Tibial artery (tissue), 4 donors: ENCODE data around the gene ADCK1.

Experiments used
- DNase-seq, 2 donors: peaks; one replicate each; pipeline ENCODE4 v3.0.0-alpha.2; 2019
- H3K27ac ChIP-seq, 2 donors: fragments of 200-600 bp; sonication (generic) in 1 of 2; 1 replicate in 1 of 2; 2 replicates in 1 of 2; pipeline ENCODE4 v1.5.1; 2018 to 2019; ENCODE audit warnings: mild to moderate bottlenecking in 1 of 2
- H3K27me3 ChIP-seq, 2 donors: fragments of 200-600 bp; sonication (generic) in 1 of 2; one replicate each; pipeline versions ENCODE4 v1.5.1 to v1.6.0; 2016 to 2019
- H3K36me3 ChIP-seq, 3 donors: fragments of 200-600 bp; sonication (generic) in 2 of 3; one replicate each; pipeline ENCODE4 v1.5.1; 2016 to 2019; ENCODE audit warnings: mild to moderate bottlenecking in 2 of 3
- H3K4me1 ChIP-seq, 4 donors: fragments of 200-600 bp; sonication (generic) in 2 of 4; 1 replicate in 3 of 4; 2 replicates in 1 of 4; pipeline ENCODE4 v1.5.1; 2016 to 2019
- H3K4me3 ChIP-seq, 2 donors: fragments of 200-600 bp; sonication (generic) in 1 of 2; 1 replicate in 1 of 2; 2 replicates in 1 of 2; pipeline ENCODE4 v1.5.1; 2018 to 2019; ENCODE audit warnings: mild to moderate bottlenecking in 2 of 2
- H3K9me3 ChIP-seq, 3 donors: fragments of 200-600 bp; sonication (generic) in 1 of 3; one replicate each; pipeline ENCODE4 v1.5.1; 2016 to 2019
- intact Hi-C: fragments of 100-400 bp; cut with DNase I; formaldehyde crosslinking; loops from one replicate; pipeline ENCODE4 v1.15.0; 2023; ENCODE audit warnings: low total_unique reads
- TF ChIP-seq, protein P1 (sequence below), 2 experiments: fragments of 200-600 bp in 1 of 2; fragments of 450-650 bp in 1 of 2; IDR thresholded peaks; one replicate each; pipeline ENCODE4 v1.5.1; 2017 to 2019; ENCODE audit warnings: antibody characterized with exemption in 2 of 2, mild to moderate bottlenecking in 1 of 2, moderate library complexity in 1 of 2

Gene ADCK1

DNA sequence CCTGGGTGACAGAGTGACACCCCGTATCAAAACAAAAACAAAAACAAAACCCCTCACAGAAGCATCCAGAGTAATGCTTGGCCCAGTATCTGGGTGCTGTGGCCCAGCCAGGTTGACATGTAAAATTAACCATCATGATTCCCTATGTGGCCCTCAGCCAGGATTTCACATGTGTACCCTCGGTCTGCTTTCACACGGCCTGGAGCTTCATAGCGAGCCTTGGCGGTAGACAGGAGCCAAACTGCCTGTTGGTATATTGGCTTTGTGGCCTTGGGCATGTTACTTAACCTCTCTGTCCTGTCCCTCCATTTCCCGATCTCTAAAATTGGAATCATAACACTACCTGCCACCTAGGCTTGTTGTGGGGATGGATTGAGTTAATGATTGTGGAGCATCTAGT is 65.5 kb downstream of the ADCK1 start:
- intact Hi-C loops = no loop called here
- DNase-seq = no peak
- Histone ChIP-seq H3K9me3 (no peaks in the 10 kb centered on the region), H3K27ac (no peak overlapping the region), H3K4me3 (no peak overlapping the region), H3K36me3 (peaks cover 0 to 6% (median 0%) of the 10 kb centered on the region in 3 donors), H3K4me1 (no peaks in the 10 kb centered on the region), H3K27me3 (no peaks in the 10 kb centered on the region)
- TF ChIP-seq, protein P1, sequence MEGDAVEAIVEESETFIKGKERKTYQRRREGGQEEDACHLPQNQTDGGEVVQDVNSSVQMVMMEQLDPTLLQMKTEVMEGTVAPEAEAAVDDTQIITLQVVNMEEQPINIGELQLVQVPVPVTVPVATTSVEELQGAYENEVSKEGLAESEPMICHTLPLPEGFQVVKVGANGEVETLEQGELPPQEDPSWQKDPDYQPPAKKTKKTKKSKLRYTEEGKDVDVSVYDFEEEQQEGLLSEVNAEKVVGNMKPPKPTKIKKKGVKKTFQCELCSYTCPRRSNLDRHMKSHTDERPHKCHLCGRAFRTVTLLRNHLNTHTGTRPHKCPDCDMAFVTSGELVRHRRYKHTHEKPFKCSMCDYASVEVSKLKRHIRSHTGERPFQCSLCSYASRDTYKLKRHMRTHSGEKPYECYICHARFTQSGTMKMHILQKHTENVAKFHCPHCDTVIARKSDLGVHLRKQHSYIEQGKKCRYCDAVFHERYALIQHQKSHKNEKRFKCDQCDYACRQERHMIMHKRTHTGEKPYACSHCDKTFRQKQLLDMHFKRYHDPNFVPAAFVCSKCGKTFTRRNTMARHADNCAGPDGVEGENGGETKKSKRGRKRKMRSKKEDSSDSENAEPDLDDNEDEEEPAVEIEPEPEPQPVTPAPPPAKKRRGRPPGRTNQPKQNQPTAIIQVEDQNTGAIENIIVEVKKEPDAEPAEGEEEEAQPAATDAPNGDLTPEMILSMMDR (IDR thresholded peaks at IDR 0.05) = no peak

DNA sequence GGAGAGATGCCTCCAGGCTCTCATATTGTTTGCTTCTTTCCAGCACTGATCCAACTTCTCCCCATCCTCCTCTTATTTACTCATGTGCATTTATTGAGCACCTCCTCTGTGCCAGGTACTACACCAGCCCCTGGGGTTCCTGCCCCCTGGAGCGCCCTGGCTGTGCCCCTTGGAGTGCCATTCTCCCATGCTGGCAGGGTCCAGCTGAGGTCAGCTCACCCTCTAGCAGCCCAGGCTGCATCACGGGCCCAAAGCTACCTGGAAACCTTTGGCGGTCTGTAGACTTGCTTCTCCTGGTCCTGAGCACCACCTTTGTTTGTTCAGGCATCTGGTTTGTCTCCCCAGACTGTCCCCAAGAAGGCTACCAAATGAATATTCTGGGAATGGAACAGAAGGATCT is 67.0 kb downstream of the ADCK1 start:
- no peak overlapping the region for H3K27ac ChIP-seq
- no peaks in the 10 kb centered on the region for H3K4me1 ChIP-seq
- H3K27me3 ChIP-seq = no peaks in the 10 kb centered on the region
- TF ChIP-seq, protein P1 (IDR thresholded peaks at IDR 0.05) = no peak
- intact Hi-C loops = no loop called here
- no peaks in the 10 kb centered on the region for H3K9me3 ChIP-seq
- H3K4me3 ChIP-seq = no peak overlapping the region
- H3K36me3 ChIP-seq = peaks cover 0 to 6% (median 0%) of the 10 kb centered on the region in 3 donors
- DNase-seq = no peak

DNA sequence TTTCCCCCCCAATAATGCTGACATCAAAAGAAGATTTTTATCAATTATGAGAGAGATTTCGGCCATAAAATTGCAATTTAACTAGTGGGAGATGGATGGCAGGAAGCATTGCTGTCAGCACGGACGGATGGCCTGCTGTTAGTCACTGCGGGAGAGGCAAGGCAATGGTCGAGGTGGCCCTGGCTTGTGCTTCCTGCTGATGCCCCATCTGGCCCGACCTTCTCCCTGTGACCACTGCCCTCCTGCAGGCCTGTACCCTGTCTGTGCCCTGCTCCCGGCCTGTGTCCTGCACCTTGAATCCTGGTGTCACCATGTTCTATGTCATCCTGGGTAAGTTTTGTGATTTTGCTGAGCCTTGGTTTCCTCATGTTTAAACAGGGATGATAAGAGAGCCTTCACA is 67.6 kb downstream of the ADCK1 start:
- no peak for DNase-seq
- Histone ChIP-seq H3K27me3 (no peaks in the 10 kb centered on the region), H3K36me3 (peaks cover 0 to 6% (median 0%) of the 10 kb centered on the region in 3 donors), H3K27ac (no peak overlapping the region), H3K4me3 (no peak overlapping the region), H3K9me3 (no peaks in the 10 kb centered on the region), H3K4me1 (no peaks in the 10 kb centered on the region)
- TF ChIP-seq, protein P1 (IDR thresholded peaks at IDR 0.05) = no peak
- intact Hi-C loops = no loop called here

DNA sequence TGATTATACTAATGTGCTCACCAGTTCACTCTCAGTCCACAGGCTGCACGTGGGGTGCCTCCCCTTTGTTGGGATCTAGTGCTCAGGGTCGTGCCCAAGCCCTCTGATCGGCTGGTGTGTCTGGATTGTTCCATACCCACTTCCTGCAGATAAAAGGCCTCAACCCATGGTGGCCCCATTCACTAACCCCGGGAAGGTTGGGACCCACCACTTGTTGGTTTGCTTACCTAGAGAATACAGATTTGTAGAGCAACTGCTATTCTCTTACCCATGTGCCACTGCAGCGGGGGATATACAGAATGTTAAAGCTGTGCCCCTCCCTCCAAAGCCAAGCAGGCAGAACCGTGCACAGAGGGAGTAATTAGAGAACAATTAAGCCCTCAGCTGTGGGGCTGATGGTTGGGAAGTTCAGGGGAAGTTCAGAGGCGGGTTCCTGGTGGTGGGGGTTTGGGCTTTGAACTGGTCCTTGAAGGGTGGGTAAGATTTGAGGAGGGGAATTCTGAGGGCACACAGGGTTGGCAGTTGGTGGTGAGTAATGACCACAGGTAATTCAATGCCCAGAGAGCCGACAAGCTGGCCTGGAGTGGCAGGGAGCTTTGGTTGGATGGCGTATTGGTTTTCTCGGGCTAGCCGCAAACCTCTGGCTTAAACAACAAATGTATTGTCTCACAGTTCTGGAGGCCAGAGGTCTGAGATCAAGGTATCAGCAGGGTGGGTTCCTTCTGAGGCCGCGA is 68.8 kb downstream of the ADCK1 start:
- Histone ChIP-seq H3K27me3 (no peaks in the 10 kb centered on the region), H3K9me3 (no peaks in the 10 kb centered on the region), H3K36me3 (peaks cover 0 to 6% (median 6%) of the 10 kb centered on the region in 3 donors), H3K27ac (no peak overlapping the region), H3K4me1 (no peaks in the 10 kb centered on the region), H3K4me3 (no peak overlapping the region)
- TF ChIP-seq, protein P1 (IDR thresholded peaks at IDR 0.05) = no peak
- intact Hi-C loops = no loop called here
- DNase-seq = no peak

DNA sequence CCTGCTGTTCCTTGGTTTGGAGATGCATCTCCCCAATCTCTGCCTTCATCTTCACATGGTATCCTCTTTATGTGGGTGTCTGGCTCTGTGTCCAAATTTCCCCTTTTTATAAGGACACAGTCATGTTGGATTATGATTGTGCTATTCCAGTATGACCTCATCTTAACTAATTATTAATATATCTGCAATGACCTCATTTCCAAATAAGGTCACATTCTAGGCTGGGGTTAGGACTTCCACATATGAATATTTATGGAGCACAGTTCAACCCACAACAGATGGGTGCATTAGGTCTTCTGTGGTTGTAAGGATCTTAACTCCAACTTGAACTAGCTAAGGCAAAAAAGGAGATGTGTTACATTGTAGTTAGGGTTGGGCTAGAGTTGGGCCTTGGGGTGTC is 69.4 kb downstream of the ADCK1 start:
- Histone ChIP-seq H3K27ac (no peak overlapping the region), H3K4me1 (no peaks in the 10 kb centered on the region), H3K27me3 (no peaks in the 10 kb centered on the region), H3K9me3 (no peaks in the 10 kb centered on the region), H3K4me3 (no peak overlapping the region), H3K36me3 (peaks cover 0 to 6% (median 6%) of the 10 kb centered on the region in 3 donors)
- intact Hi-C loops = no loop called here
- DNase-seq = no peak
- TF ChIP-seq, protein P1 (IDR thresholded peaks at IDR 0.05) = no peak
